ENCODE results near the gene C1orf159.
"Not testable (repeated sequence)": the region's sequence is repeated elsewhere in the genome, so short reads cannot be mapped to it uniquely, and the experiment has no call there.

Gene C1orf159

GRCh38 chr1:1079408-1080121 lies 36.3 kb downstream of the C1orf159 start:
- DNase-seq, result peak; percentile 23

DNA sequence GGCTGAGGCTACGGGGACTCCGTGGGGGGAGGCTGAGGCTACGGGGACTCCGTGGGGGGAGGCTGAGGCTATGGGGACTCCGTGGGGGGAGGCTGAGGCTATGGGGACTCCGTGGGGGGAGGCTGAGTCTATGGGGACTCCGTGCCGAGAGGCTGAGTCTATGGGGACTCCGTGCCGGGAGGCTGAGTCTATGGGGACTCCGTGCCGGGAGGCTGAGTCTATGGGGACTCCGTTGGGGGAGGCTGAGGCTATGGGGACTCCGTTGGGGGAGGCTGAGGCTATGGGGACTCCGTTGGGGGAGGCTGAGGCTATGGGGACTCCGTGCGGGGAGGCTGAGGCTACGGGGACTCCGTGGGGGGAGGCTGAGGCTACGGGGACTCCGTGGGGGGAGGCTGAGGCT lies 38.5 kb downstream of the C1orf159 start:
- not testable (repeated sequence) for DNase-seq

GRCh38 chr1:1075148-1075935 lies 40.5 kb downstream of the C1orf159 start:
- no peak for DNase-seq

GRCh38 chr1:1074631-1075147 lies 41.2 kb downstream of the C1orf159 start:
- no peak for DNase-seq

DNA sequence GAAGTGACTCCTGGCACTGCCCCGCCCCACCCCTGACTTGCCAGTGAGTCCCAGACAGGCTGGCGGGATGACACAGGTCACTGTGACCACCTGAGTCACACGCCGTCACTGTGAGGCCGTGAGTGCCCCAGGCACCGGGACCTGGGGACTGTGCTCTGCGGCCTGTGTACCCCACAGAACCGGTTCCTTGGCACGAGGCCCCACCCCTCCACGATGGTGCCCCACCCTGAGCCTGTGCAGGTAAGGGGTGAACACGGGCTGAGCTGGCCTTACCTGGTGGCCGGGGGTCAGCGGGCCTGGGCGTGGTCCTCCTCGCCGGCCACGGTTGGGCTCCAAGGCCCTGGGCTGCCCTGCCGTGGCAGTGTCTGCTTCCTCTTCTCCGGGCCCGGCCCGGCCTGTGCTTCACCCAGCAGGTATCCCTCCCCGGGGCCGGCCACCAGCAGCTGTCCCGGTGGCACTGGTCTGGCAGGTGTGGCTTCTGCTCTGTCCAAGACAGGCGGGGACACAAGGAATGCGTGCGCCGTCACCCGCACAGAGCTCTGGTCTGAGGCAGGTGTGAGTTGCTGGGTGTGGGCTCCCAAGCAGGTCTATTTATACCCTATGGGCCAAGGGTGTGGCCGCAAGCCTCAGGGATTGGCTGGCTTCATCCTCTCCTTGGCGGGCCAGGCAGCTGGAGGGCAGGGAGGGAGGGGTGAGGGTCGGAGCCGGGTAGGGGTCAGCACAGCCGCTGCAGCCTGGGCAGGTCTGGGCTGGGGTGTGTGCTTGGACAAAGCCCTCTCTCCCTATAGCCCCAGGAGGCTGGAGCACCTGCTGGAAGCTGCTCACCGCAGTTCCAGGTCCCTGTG lies 41.9 kb downstream of the C1orf159 start, which contains the start of gene RNF223:
RNF223 (minus strand) TSS at position 564 of the 845 bp plus-strand sequence. CDS start 1,740 bp downstream, outside the sequence.
- no peak for DNase-seq

DNA sequence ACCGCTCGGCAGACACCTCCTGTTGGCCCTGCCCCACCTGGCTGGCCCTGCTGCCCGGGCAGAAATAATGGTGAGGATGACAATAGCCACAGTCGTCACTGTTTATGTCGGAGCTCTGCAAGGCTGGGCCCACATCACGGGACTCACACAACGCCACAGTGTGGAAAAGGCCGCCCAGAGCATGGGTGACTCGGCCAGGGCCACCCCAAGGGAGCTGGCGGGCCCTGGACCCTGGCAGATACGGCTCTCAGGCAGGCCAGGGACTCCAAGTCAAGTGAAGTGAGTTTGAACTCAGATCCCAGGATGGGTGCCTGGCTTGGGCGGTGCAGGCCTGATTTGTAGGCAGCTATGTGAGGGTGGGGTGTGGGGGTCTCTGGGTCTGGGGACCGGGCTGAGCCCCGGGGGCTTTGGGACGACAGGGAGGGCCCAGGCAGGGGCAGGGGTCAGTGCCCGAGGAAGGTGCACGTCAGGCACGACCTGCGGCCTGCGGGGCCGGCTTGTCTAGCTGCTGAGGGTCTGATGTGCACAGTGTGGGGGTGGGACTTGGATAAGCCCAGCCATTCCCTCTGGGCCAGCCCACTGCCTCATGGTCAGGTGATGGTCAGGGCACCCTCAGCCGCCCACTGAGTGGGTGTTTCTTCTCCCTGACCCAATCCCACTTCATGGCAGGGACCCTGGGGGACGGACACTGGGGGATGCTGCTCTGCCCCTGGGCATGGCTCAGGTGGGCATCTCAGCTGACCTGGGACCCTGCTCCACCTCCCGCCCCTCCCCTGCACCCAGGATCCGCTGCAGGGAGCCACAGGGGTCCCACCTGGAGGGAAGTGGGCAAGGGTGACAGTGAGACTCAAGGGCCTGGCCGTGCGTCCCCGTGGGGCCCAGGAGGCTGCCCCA lies 42.8 kb downstream of the C1orf159 start:
- DNase-seq, result no peak

- DNase-seq, result no peak
Measured at GRCh38 chr1:1072299-1072848, 43.5 kb downstream of the C1orf159 start.

DNA sequence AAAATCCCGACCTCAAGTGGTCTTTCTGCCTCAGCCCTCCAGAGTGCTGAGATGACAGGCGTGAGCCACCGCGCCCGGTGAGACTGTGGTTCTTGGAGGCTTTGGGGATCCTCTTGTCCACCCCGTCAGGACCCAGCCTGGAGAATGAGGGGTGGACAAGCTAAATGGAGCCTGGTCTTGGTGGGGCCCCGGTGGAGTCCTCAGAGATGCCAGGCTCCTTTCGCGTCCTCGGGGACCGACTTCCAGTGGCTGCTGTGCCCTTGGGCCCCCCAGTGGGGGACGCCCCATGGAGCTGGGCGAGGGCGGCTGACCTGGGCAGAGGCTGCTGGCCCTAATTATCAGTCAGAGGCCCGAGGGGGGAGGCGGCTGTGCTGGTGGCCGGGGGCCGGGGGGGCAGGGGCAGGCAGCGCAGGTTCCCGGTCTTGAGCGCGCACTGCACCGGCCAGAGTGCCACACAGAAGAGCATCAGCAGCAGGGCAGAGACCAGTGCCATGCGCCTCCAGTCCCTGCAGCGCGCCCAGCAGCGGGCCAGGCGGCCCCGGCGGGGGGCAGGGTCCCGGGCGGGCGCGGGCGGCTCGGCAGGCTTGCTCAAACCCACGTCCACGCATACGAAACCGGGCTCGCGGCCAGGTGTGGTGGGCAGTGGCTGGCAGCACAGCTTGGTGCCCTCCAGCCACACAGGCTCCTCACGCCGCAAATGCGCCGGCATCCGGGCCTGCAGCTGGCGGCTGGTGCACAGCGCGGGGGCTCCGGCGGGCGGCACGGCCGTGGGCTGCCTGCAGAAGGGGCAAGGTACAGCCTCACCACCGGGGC lies 44.2 kb downstream of the C1orf159 start:
- no peak for DNase-seq

GRCh38 chr1:1069711-1070676 lies 45.9 kb downstream of the C1orf159 start:
- DNase-seq, result no peak

DNA sequence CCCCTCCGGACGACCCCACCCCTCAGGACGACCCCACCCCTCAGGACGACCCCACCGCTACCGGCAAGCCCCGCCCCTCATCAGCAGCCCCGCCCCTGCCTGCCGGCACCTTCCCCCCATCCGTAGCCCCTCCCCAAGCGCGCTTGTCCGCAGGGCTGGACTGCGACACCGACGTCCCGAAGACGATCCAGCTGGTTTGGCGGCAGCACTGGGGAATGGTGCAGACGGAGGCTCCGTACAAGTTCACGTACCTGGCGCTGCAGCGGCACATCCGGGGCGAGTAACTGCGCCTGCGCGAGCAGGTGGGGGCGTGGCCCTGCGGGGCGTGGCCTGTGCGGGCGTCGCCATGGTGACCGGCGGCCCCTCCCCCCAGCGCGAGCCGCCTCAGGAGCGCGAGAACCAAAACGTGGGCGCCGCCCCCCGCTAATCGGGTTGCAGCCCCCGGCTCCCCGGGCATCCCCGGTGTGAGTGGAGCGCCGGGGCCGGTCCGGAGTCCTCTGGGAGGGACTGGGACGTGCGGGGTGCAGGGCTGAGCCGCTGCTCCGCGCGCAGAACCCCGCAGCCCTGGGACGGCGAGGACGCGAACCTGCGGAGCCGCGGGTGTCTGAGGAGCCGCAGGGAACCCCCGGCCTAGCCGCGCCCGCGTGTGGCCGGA lies 46.7 kb downstream of the C1orf159 start:
- DNase-seq, result peak; percentile 91

- DNase-seq, result peak; percentile 70
Measured at GRCh38 chr1:1068517-1069055, 47.3 kb downstream of the C1orf159 start.

DNA sequence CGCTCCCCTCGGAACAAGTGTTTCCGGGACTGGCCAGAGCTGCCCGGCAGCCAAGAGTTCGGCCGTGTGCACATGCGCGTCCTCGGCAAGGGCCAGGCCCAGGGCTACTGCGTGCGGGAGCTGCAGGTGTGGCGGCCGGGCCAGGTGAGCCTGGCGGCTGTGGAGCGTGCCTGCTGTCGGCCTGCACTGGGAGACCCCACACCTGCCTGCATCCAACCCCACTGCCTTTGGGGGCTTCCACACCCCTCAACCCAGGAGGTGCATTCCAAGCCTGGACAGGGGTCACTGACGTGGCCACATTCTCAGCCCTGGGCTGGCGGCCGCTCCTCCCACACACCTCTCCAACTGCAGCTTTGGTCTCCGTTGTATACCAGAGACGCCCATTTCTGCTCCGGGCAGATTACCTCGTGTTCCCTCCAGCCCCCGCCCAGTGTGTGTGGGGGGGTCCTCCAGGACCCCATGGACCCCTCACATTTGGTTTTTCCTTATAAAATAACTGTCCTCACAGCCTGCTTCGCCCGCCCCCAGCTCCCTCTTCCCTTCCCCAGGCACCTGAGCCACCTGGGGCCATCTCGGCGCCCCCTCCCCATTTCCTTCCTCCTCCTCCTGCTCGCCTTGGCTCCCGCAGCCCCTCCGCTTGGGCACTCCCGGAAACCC lies 47.9 kb downstream of the C1orf159 start:
- no peak for DNase-seq

DNA sequence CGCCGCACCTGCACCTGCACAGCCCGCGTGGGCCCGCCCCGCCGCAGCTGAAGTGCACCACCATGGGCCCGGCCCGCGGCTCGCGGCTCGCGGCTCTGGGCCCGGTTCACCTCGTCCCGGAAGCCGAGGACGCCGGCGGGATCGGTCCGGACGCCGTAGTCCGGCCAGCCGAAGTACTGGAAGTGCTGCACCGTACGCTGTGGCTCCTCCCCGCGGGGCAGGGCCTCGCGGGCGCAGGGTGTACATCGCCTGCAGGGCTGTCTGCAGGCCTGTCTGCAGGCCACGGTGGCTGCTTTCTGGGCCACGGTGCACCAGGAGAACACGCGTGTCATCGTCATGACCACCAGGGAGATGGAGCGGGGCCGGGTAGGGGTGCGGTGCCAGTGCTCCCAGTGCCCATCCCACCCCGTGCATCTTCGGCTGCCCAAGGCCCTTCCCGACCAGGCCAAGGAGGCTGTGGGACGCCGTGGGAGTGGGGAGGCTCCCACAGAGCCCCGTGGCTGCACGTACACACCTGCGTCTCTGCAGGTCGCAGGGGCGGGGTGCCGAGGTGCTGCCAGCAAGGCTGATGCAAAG lies 48.5 kb downstream of the C1orf159 start:
- DNase-seq, result no peak

GRCh38 chr1:1066403-1067283 lies 49.2 kb downstream of the C1orf159 start:
- no peak for DNase-seq

- not testable (repeated sequence) for DNase-seq
Measured at GRCh38 chr1:1065940-1066304, 50.0 kb downstream of the C1orf159 start.

GRCh38 chr1:1065265-1065939 lies 50.5 kb downstream of the C1orf159 start:
- no peak for DNase-seq

All from CD4-positive, alpha-beta T cell treated with Interleukin-12 subunit alpha and Interleukin-12 subunit beta, for 1 hour (primary cell).